H54 (cell line): ENCODE data around the gene ELOVL3.
"Not testable (repeated sequence)": the region's sequence is repeated elsewhere in the genome, so short reads cannot be mapped to it uniquely, and the experiment has no call there.

Source experiments
- DNase-seq: peaks from one replicate; pipeline ENCODE4 v3.0.0; 2011; ENCODE audit warnings: low spot score, mixed read lengths; ENCODE audit not compliant: insufficient read length
- FAIRE-seq: peaks from 3 replicates; lab custom pipeline; 2011; peaks lifted over from hg19 to GRCh38; lab: Jason Lieb, UNC
- POLR2A ChIP-seq: IDR thresholded peaks from 2 replicates; pipeline ENCODE4 v1.6.1; 2011; ENCODE audit warnings: low read depth, mild to moderate bottlenecking, low read length

ELOVL3 gene

DNA sequence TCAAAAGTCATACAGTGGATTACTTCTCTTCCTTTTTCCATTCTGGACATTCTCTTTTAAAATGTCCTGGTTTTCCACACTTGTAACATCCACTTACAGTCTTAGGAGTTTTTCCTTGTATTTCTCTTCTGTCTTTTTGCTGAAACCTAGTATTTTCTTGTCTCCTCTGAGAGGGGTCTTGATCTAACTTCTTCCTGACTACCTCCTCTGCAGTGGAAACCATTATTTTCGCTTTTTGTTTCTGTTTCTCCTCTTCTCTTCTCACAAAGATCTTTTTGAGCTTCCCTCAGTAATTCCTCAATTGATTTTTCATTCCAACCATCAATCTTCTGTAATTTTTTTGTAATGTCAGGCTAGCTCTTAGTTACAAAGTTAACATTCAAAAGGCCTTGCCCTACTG is 23.7 kb upstream of the ELOVL3 start:
- no peak for TF ChIP-seq POLR2A
- DNase-seq (no peak), FAIRE-seq (no peak)

GRCh38 chr10:102208311-102209035 is 17.6 kb upstream of the ELOVL3 start:
- no peak for TF ChIP-seq POLR2A
- DNase-seq (no peak), FAIRE-seq (no peak)

- no peak for FAIRE-seq
- TF ChIP-seq POLR2A, result no peak
- no peak for DNase-seq
These were observed 14.3 kb upstream of the ELOVL3 start for GRCh38 chr10:102211615-102212299.

GRCh38 chr10:102213599-102213998 is 12.5 kb upstream of the ELOVL3 start:
- not testable (repeated sequence) for DNase-seq, FAIRE-seq

GRCh38 chr10:102219370-102219769 is 6.7 kb upstream of the ELOVL3 start:
- DNase-seq (no peak), FAIRE-seq (no peak)
- TF ChIP-seq POLR2A, result no peak

DNA sequence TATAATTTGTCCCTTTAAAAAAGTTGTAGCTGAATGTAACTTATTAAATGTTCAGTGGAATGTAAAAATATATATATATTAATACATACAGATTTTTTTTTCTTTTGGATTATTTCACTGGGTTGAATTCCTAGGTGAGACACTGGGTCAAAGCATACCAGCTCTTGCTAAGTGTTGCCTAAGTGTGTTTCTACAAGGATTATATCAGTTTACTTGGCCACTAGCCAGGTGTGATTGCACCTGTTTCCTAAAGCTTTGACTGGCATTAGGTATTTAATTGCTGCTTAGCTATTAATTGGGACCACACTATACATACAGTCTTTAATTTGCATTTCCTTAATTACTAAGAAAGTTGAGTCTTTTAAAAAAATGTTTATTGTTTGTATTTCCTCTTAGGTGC is 5.5 kb upstream of the ELOVL3 start:
- no peak for FAIRE-seq
- TF ChIP-seq POLR2A, result no peak
- DNase-seq, result no peak

- FAIRE-seq (no peak), DNase-seq (no peak)
- no peak for TF ChIP-seq POLR2A
These were observed 3.3 kb upstream of the ELOVL3 start for GRCh38 chr10:102222797-102223196.

- DNase-seq (no peak), FAIRE-seq (no peak)
- TF ChIP-seq POLR2A, result no peak
These were observed 407 bp downstream of the ELOVL3 start for GRCh38 chr10:102226542-102226870.

- TF ChIP-seq POLR2A, result no peak
- DNase-seq (no peak), FAIRE-seq (no peak)
These were observed 951 bp downstream of the ELOVL3 start for GRCh38 chr10:102227050-102227449.

GRCh38 chr10:102229810-102230263 is 3.7 kb downstream of the ELOVL3 start:
- no peak for TF ChIP-seq POLR2A
- DNase-seq (peak; percentile 81), FAIRE-seq (no peak)

DNA sequence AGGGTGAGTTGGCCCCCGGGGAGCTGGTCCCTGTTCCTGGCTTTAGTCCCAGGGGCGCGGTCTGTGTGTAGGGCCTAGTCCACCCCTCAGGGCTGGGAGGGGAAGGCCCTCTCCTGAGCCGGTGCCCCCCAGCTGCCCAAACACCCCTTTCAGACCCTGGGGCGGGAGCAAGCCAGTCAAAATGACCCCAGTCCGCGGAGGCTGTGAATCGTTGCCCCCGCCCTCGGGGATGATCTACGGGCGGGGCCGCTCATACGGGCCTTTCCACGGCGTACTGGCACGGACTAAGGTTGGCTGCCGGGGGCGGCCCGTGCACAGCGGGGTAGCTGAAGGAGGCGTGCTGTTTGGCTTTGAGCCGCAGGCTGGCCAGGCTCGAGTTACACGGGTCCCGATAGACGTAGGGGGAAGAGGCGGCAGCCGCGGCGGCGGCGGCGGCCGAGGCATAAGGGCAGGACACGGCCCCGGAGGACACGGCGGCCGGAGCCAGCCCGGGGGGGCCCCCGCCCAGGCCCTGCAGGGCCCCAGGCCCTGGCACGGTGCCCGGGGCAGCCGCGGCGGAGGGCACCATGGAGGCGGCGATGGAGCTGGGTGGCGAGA is 4.3 kb downstream of the ELOVL3 start:
- FAIRE-seq (no peak), DNase-seq (no peak)
- no peak for TF ChIP-seq POLR2A

- DNase-seq (no peak), FAIRE-seq (no peak)
- no peak for TF ChIP-seq POLR2A
These were observed 4.8 kb downstream of the ELOVL3 start for GRCh38 chr10:102230861-102231356.

DNA sequence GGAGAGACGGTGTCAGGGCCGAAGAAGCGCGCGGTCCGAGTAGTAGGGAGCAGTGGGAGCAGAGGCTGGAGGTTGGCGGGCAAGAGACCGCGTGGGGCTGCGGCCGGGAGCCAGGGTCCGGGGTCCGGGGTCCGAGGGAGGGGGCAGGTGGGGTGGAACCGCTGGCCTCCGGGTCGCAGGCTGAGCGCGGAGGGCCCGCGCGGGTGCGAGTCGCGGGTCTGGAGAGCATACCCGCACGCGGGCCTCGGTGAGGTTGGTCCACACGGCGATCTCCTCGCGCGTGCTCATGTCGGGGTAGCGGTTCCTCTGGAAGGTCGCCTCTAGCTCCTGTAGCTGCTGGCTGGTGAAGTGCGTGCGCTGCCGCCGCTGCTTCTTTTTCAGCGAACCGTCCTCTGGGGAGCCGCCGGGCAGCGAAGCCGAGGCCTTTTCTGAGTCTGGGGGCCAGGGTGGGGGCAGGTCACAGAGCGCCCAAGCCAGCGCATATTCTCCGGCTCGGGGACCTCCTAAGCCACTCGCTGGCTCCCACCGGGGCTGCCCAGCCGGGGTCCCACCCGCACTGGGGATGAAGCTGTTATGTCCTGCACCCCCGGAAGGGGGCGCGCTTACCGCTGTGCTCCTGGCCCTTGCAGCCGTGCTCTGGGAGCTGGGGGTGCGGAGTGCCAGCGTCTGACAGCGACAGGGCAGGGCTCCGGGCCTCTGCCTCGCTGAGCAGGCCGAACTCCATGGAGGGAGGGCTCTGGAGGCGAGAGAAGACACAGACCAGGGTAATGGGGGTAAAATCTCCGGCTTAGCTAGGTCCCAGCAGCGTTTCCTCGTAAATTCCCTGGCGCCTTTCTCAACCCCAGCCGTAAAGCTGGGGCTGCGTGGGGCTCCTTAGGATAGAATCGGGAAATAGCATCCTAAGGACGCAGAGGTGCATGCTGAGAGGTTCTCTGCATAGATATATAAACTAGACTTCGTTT is 5.5 kb downstream of the ELOVL3 start:
- DNase-seq, result no peak
- no peak for FAIRE-seq
- TF ChIP-seq POLR2A, result no peak
